Activated CD8-positive, alpha-beta T cell treated with anti-CD3 and anti-CD28 coated beads for 36 hours (primary cell): Measurements from ENCODE around the gene DMBT1. TPM values are rescaled to one million over a fixed set of nuclear protein-coding genes. Genes with fewer than 3 reads are reported as not detected.

Experiments
- ATAC-seq: fragments of 200-7000 bp; cut with Tn5 transposase; one replicate; pipeline ENCODE4 v1.10.0; 2021; ENCODE audit warnings: mild to moderate bottlenecking, moderate library complexity
- CTCF ChIA-PET: fragments of 350-600 bp; sonication (Branson Sonifier 250); formaldehyde crosslinking; loops from one replicate; lab custom pipeline; 2021; ENCODE audit warnings: antibody characterized with exemption; lab: Charles Lee
- POLR2A ChIA-PET: fragments of 350-600 bp; sonication (Branson Sonifier 250); formaldehyde crosslinking; loops from one replicate; lab custom pipeline; 2021; ENCODE audit warnings: antibody characterized with exemption; lab: Charles Lee
- DNase-seq: peaks from one replicate; pipeline ENCODE4 v3.0.0-alpha.2; 2020
- H3K27ac Mint-ChIP-seq: one replicate; pipeline ENCODE4 v1.8.0; 2021; ENCODE audit warnings: mild to moderate bottlenecking, mixed read lengths
- H3K27me3 Mint-ChIP-seq: one replicate; pipeline ENCODE4 v1.8.0; 2021; ENCODE audit warnings: mixed read lengths
- H3K36me3 Mint-ChIP-seq: one replicate; pipeline ENCODE4 v1.8.0; 2021; ENCODE audit warnings: low read depth, mixed read lengths
- H3K4me1 Mint-ChIP-seq: one replicate; pipeline ENCODE4 v1.8.0; 2021; ENCODE audit warnings: low read depth, mixed read lengths
- H3K4me3 Mint-ChIP-seq: one replicate; pipeline ENCODE4 v1.8.0; 2021; ENCODE audit warnings: mild to moderate bottlenecking, moderate library complexity, mixed read lengths
- H3K9me3 Mint-ChIP-seq: one replicate; pipeline ENCODE4 v1.8.0; 2021; ENCODE audit warnings: mixed read lengths
- CTCF ChIP-seq: fragments of 200-600 bp; IDR thresholded peaks from one replicate; pipeline ENCODE4 v1.8.0; 2022; ENCODE audit warnings: antibody characterized with exemption, mild to moderate bottlenecking
- intact Hi-C: fragments of 100-400 bp; cut with micrococcal nuclease; formaldehyde crosslinking; loops from one replicate; pipeline ENCODE4 v1.10.0; 2022
- total RNA-seq, 2 experiments: library from RNA; stranded (reverse); gene quantifications; one replicate each; pipeline ENCODE4 v1.2.3, GENCODE V29; 2021

The DMBT1 gene
- total RNA-seq, 2 experiments from 2014 or later, result not detected

DNA sequence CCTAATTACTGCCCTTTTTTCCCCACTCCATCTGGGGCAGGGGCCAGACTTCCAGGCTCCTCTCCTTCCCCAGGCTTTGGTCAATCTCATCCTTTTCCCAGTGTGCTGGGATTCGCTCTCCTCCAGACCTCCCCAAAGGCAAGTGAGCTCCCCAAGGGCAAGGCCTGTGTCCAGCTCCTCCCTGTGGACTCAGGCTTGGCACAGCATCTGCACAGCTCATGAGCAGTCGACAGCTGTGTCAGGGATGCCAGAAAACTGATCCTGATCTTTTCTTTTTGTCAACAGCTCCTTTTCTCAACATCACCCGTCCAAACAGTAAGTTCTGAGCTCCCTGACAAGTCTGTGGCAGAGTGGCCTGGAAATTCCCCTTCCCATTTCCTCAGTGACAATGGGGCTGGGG is 72.0 kb downstream of the DMBT1 start:
- CTCF ChIA-PET, result no interaction called here
- Mint-ChIP-seq H3K4me1 (no peaks in the 10 kb centered on the region), H3K4me3 (no peak overlapping the region), H3K36me3 (no peaks in the 10 kb centered on the region), H3K27ac (no peak overlapping the region), H3K27me3 (peaks cover 7% of the 10 kb centered on the region), H3K9me3 (no peaks in the 10 kb centered on the region)
- no peak for TF ChIP-seq CTCF
- intact Hi-C loops, result no loop called here
- no peak for ATAC-seq
- no peak for DNase-seq
- POLR2A ChIA-PET, result no interaction called here

- peaks cover 7% of the 10 kb centered on the region for H3K27me3 Mint-ChIP-seq
- no peak overlapping the region for H3K27ac Mint-ChIP-seq
- H3K9me3 Mint-ChIP-seq, result no peaks in the 10 kb centered on the region
- H3K4me1 Mint-ChIP-seq, result no peaks in the 10 kb centered on the region
- H3K4me3 Mint-ChIP-seq, result no peak overlapping the region
- TF ChIP-seq CTCF, result no peak
- CTCF ChIA-PET, result no interaction called here
- DNase-seq (no peak), ATAC-seq (no peak)
- H3K36me3 Mint-ChIP-seq, result no peaks in the 10 kb centered on the region
- POLR2A ChIA-PET, result no interaction called here
- intact Hi-C loops, result no loop called here
Measured at GRCh38 chr10:122636953-122637352, 76.4 kb downstream of the DMBT1 start.

- Mint-ChIP-seq H3K36me3 (no peaks in the 10 kb centered on the region), H3K27ac (no peak overlapping the region), H3K27me3 (peaks cover 7% of the 10 kb centered on the region), H3K4me3 (no peak overlapping the region), H3K9me3 (no peaks in the 10 kb centered on the region), H3K4me1 (no peaks in the 10 kb centered on the region)
- ATAC-seq (no peak), DNase-seq (no peak)
- ChIA-PET POLR2A (no interaction called here), CTCF (interaction anchor here (2.1 kb wide), 1 partner anchor 11 kb away, joined by 11 read pairs; no protein-coding TSS in a partner anchor)
- intact Hi-C loops, result no loop called here
- no peak for TF ChIP-seq CTCF
Measured at GRCh38 chr10:122637376-122637775, 76.8 kb downstream of the DMBT1 start.

GRCh38 chr10:122638106-122638505 is 77.6 kb downstream of the DMBT1 start:
- POLR2A ChIA-PET, result no interaction called here
- TF ChIP-seq CTCF, result no peak
- Mint-ChIP-seq H3K4me3 (no peak overlapping the region), H3K27me3 (peaks cover 7% of the 10 kb centered on the region), H3K36me3 (no peaks in the 10 kb centered on the region), H3K9me3 (no peaks in the 10 kb centered on the region), H3K4me1 (no peaks in the 10 kb centered on the region), H3K27ac (no peak overlapping the region)
- ATAC-seq (no peak), DNase-seq (no peak)
- intact Hi-C loops, result no loop called here
- CTCF ChIA-PET, result interaction anchor here (2.1 kb wide), 1 partner anchor 10 kb away, joined by 11 read pairs; no protein-coding TSS in a partner anchor

DNA sequence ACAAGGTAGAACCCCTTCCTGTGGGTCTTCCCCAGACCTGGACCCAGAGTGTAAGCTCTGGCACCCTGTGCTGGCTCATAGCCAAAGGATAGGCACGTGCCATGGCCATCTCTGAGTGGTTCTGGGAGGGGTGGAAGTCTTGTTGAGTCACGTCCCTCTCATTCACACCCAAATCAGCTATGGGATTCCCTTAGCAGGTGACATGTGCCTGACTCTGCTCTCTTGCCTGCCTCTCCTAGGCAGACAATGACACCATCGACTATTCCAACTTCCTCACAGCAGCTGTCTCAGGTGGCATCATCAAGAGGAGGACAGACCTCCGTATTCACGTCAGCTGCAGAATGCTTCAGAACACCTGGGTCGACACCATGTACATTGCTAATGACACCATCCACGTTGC is 79.2 kb downstream of the DMBT1 start:
- H3K9me3 Mint-ChIP-seq, result no peaks in the 10 kb centered on the region
- DNase-seq (no peak), ATAC-seq (no peak)
- peaks cover 7% of the 10 kb centered on the region for H3K27me3 Mint-ChIP-seq
- no peaks in the 10 kb centered on the region for H3K4me1 Mint-ChIP-seq
- intact Hi-C loops, result no loop called here
- TF ChIP-seq CTCF, result no peak
- CTCF ChIA-PET, result no interaction called here
- POLR2A ChIA-PET, result no interaction called here
- no peak overlapping the region for H3K4me3 Mint-ChIP-seq
- no peaks in the 10 kb centered on the region for H3K36me3 Mint-ChIP-seq
- no peak overlapping the region for H3K27ac Mint-ChIP-seq
